Raji (cell line): ENCODE results near the gene CEP41.

Experiments used
- POLR2A ChIP-seq: IDR thresholded peaks from 2 replicates; pipeline ENCODE4 v1.6.1; 2011; ENCODE audit warnings: low read depth, low read length, control low read depth; ENCODE audit not compliant: insufficient read depth

Gene CEP41

GRCh38 chr7:130361681-130362080, 79.1 kb downstream of the CEP41 start:
- no peak for TF ChIP-seq POLR2A

GRCh38 chr7:130360518-130360917, 80.3 kb downstream of the CEP41 start:
- no peak for TF ChIP-seq POLR2A

- no peak for TF ChIP-seq POLR2A
Observed at GRCh38 chr7:130359276-130359857, 81.4 kb downstream of the CEP41 start.

GRCh38 chr7:130358471-130358870, 82.3 kb downstream of the CEP41 start:
- no peak for TF ChIP-seq POLR2A

GRCh38 chr7:130356876-130357611, 83.8 kb downstream of the CEP41 start:
- no peak for TF ChIP-seq POLR2A

GRCh38 chr7:130356121-130356875, 84.5 kb downstream of the CEP41 start:
- no peak for TF ChIP-seq POLR2A

GRCh38 chr7:130353196-130353595, 87.6 kb downstream of the CEP41 start:
- TF ChIP-seq POLR2A = no peak

- TF ChIP-seq POLR2A = no peak
Observed at GRCh38 chr7:130352194-130353074, 88.4 kb downstream of the CEP41 start.

GRCh38 chr7:130351791-130352090, 89.1 kb downstream of the CEP41 start:
- TF ChIP-seq POLR2A = no peak

- no peak for TF ChIP-seq POLR2A
Observed at GRCh38 chr7:130350945-130351790, 89.6 kb downstream of the CEP41 start.

GRCh38 chr7:130349911-130350782, 90.7 kb downstream of the CEP41 start:
- TF ChIP-seq POLR2A = no peak

- TF ChIP-seq POLR2A = no peak
Observed at GRCh38 chr7:130346941-130347340, 93.9 kb downstream of the CEP41 start.

GRCh38 chr7:130346177-130346905, 94.5 kb downstream of the CEP41 start:
- no peak for TF ChIP-seq POLR2A
